Fibroblast of upper back skin (primary cell): Measurements from ENCODE around the gene GRPEL2.

Experiments
- DNase-seq: peaks from one replicate; pipeline ENCODE4 v3.0.0-alpha.2; 2013

Gene GRPEL2

GRCh38 chr5:149402291-149402690 lies 57.0 kb downstream of the GRPEL2 start:
- no peak for DNase-seq
